Measurements from ENCODE around the gene KAT6B.

GRCh38 chr10:74870191-74870590 is 43.8 kb downstream of the KAT6B start:
- no peak for TF ChIP-seq CTCF (IDR thresholded peaks at IDR 0.05 in 4 of 5, conservative IDR thresholded peaks at IDR 0.05 in 1 of 5)
- no peak for TF ChIP-seq POLR2A (IDR thresholded peaks at IDR 0.05)
